ENCODE data around the gene RHOH. TPM values are rescaled to one million over a fixed set of nuclear protein-coding genes. Genes with fewer than 3 reads are reported as not detected.
A peak's percentile ranks its signal among the peaks of the same experiment; 100 is the strongest.

RHOH gene
- total and polyA plus RNA-seq, 10 of the 15 experiments (the other 5 are each of a cell fraction or from before 2014, with no cell fraction given) = 46.5 to 120 (median 57.9) TPM

DNA sequence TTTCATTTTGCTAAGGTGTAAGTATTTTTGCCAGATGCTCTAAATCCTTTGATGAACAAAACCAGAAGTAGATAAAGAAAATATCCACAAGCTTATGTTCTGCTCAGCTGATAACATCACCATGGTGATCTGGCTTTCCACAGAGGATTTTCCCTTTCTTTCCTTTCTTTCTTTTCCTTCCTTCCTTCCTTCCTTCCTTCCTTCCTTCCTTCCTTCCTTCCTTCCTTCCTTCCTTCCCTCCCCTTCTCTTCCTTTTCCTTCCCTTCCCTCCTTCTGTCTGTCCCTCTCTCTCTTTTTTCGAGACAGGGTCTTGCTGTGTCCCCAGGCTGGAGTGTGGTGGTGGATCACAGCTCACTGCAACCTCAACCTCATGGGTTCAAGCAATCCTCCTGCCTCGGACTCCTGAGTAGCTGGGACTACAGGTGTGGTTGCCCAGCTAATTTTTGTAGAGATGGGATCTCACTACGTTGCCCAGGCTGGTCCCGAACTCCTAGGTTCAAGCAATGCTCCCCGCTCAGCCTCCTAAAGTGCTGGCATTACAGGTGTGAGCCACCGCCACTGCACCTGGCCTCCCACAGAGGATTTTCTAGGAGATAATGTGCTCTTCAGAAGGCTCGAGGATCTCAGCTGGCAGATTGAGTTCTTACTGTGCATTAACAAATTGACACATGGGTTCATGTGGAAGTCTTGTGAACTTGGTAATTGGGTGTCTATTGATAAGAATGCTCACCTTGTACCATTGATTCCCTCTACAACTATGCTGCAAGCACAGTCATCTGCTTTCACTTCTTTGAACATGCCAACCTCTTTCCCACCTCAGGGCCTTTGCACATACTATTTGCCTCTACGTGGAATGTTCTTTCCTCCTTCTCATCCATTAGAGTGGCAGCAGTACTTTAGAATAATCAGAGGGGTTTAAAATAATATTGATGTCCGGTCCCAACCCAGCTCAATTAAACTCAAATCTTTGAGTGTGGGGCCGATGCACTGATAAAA is 1.4 kb upstream of the RHOH start (continued):
- no peak for TF ChIP-seq TBL1XR1 (IDR thresholded peaks at IDR 0.05; ENCODE audit: low read depth, low read length)

DNA sequence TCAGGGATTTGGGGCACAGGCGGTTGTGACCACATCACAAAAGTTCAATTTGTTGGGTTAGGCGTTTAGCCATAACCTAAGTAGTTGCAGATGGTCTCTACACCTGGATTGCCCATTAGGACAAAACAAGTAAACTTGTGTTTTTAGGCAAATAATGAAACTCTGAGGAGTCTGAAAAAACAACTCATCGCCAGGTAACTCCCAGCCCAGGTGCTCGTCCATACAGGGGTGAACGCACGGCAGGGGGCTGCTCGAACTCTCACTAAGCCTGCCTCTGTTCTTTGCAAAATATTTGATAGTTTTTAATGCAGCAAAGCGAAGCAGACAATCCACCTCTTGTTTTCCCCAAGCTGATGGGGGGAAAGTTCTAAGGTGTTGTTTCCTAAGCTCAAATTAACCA is 559 bp upstream of the RHOH start:
- TF ChIP-seq JUNB (IDR thresholded peaks at IDR 0.05) = no peak; the same call in 1 of the 2 replicates
- TF ChIP-seq, protein P1, sequence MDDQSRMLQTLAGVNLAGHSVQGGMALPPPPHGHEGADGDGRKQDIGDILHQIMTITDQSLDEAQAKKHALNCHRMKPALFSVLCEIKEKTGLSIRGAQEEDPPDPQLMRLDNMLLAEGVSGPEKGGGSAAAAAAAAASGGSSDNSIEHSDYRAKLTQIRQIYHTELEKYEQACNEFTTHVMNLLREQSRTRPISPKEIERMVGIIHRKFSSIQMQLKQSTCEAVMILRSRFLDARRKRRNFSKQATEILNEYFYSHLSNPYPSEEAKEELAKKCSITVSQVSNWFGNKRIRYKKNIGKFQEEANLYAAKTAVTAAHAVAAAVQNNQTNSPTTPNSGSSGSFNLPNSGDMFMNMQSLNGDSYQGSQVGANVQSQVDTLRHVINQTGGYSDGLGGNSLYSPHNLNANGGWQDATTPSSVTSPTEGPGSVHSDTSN (IDR thresholded peaks at IDR 0.05; ENCODE audit: insufficient replicate concordance, low read depth, low read length) = no peak
- Histone ChIP-seq H2AFZ (ENCODE audit: control insufficient read depth, low read depth, low read length) (no peak overlapping the region), H3K27ac (ENCODE audit: control insufficient read depth, insufficient read depth) (peak overlapping the region; percentile 92), H3K9ac (ENCODE audit: control insufficient read depth, insufficient read depth, low read length) (peak overlapping the region; percentile 99), H3K4me3 (peak overlapping the region; percentile 88), H3K36me3 (ENCODE audit: control insufficient read depth in 2 of 2, insufficient read depth in 2 of 2, low read length in 1 of 2) (no peaks in the 10 kb centered on the region; a peak in 1 of 4 replicates), H3K9me3 (replicated peaks; ENCODE audit: control insufficient read depth, insufficient read depth, low read length) (no peaks in the 10 kb centered on the region), H3K79me2 (ENCODE audit: control insufficient read depth, insufficient read depth, low read length) (peaks cover 100% of the 10 kb centered on the region), H4K20me1 (ENCODE audit: control insufficient read depth, insufficient read depth) (no peaks in the 10 kb centered on the region), H3K4me1 (ENCODE audit: control insufficient read depth, insufficient read depth, low read length) (no peaks in the 10 kb centered on the region; the same call in 1 of the 2 replicates), H3K27me3 (replicated peaks in 1 of 2; ENCODE audit: control insufficient read depth in 2 of 2, insufficient read depth in 2 of 2, low read length in 1 of 2) (no peaks in the 10 kb centered on the region), H3K4me2 (ENCODE audit: control insufficient read depth, insufficient read depth) (peak overlapping the region; percentile 91)
- ChIA-PET CTCF (interaction anchor here (0.6 to 4.8 kb wide), 8 partner anchors 10 to 156 kb away, joined by 3 to 34 read pairs (median 14); no protein-coding TSS in a partner anchor), RAD21 (ENCODE audit: unreplicated experiment) (interaction anchor here (1.6 to 18.0 kb wide), 9 partner anchors 9 to 138 kb away, joined by 8 to 356 read pairs (median 16); no protein-coding TSS in a partner anchor), SMC1A (ENCODE audit: uncharacterized antibody, unreplicated experiment) (interaction anchor here (0.8 to 20.3 kb wide), 8 partner anchors 9 to 112 kb away, joined by 3 to 374 read pairs (median 28); no protein-coding TSS in a partner anchor), POLR2A (interaction anchor here (0.5 to 12.0 kb wide), 12 partner anchors 12 to 572 kb away, joined by 3 to 214 read pairs (median 6); no protein-coding TSS in a partner anchor)
- BruUV-seq (replicated peaks) = no TSS peak
- in situ Hi-C loops (cut with MboI) = loop anchor here (25.0 kb wide), 1 partner anchor 1384 kb away; the partner anchor contains the start of gene TLR1
- FAIRE-seq (no peak), DNase-seq (ENCODE audit: low read depth, low spot score) (no peak), ATAC-seq (no peak)
- WGBS (ENCODE audit: insufficient coverage, insufficient replicate concordance, low lambda C conversion rate, missing lambda C conversion rate) = under 1% methylated on average over 8 of the region's 8 CpGs
- intact Hi-C loops (cut with micrococcal nuclease; ENCODE audit: unreplicated experiment) = loop anchor here (5.0 to 10.0 kb wide), 4 partner anchors 426 to 1151 kb away; no protein-coding TSS in a partner anchor

Measured in GM12878 (cell line).